GM21390 (cell line): ENCODE measurements around the gene STARD10.

Source experiments
- ATAC-seq: cut with Tn5 transposase; IDR thresholded peaks from one replicate; pipeline ENCODE4 v1.9.1; 2021; ENCODE audit not compliant: unreplicated experiment

Gene STARD10

GRCh38 chr11:72732329-72732728 is 61.5 kb downstream of the STARD10 start:
- no peak for ATAC-seq

GRCh38 chr11:72730737-72731136 is 63.1 kb downstream of the STARD10 start:
- no peak for ATAC-seq

- no peak for ATAC-seq
Observed at GRCh38 chr11:72730243-72730642, 63.6 kb downstream of the STARD10 start.

- no peak for ATAC-seq
Observed at GRCh38 chr11:72727521-72727920, 66.3 kb downstream of the STARD10 start.

- no peak for ATAC-seq
Observed at GRCh38 chr11:72726266-72727220, 67.3 kb downstream of the STARD10 start.

- ATAC-seq: no peak
Observed at GRCh38 chr11:72725724-72726028, 68.2 kb downstream of the STARD10 start.

- no peak for ATAC-seq
Observed at GRCh38 chr11:72724851-72725723, 68.8 kb downstream of the STARD10 start.

- no peak for ATAC-seq
Observed at GRCh38 chr11:72724021-72724551, 69.8 kb downstream of the STARD10 start.

GRCh38 chr11:72723508-72723907 is 70.3 kb downstream of the STARD10 start:
- no peak for ATAC-seq

- ATAC-seq: peak; percentile 77
Observed at GRCh38 chr11:72722050-72722748, 71.6 kb downstream of the STARD10 start.

- no peak for ATAC-seq
Observed at GRCh38 chr11:72721689-72722049, 72.2 kb downstream of the STARD10 start.

GRCh38 chr11:72721276-72721675 is 72.6 kb downstream of the STARD10 start:
- no peak for ATAC-seq

GRCh38 chr11:72720784-72721183 is 73.1 kb downstream of the STARD10 start:
- ATAC-seq: no peak

- ATAC-seq: no peak
Observed at GRCh38 chr11:72720047-72720446, 73.8 kb downstream of the STARD10 start.

- no peak for ATAC-seq
Observed at GRCh38 chr11:72719551-72719950, 74.3 kb downstream of the STARD10 start.

GRCh38 chr11:72719144-72719543 is 74.7 kb downstream of the STARD10 start:
- no peak for ATAC-seq

GRCh38 chr11:72718101-72718501 is 75.7 kb downstream of the STARD10 start:
- ATAC-seq: no peak

GRCh38 chr11:72716788-72717435 is 76.9 kb downstream of the STARD10 start:
- no peak for ATAC-seq

GRCh38 chr11:72716290-72716689 is 77.6 kb downstream of the STARD10 start:
- ATAC-seq: no peak

- no peak for ATAC-seq
Observed at GRCh38 chr11:72712841-72713240, 81.0 kb downstream of the STARD10 start.
